ENCODE measurements around the gene RABIF.
A peak's percentile ranks its signal among the peaks of the same experiment; 100 is the strongest.

RABIF gene

DNA sequence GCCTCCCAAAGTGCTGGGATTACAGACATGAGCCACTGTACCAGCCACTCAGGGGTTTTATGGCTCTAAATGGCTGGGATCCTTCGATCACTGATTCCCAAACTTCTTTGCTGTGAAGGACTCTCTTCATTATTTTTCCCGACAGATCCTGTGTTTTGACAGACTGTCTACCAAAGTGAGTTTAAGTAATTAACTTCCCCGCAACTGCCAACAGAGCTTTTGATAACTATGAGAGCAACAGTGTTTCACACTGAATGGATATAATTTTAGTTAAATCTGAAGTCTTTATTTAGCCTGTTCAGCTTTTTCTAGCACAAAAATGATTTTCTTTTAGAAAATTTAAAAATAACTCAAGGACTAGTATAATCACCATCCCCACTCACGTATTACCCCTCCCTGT is 12.6 kb upstream of the RABIF start:
- H3K4me1 Mint-ChIP-seq (ENCODE audit: low read depth) = no peaks in the 10 kb centered on the region
- H3K36me3 Mint-ChIP-seq (ENCODE audit: low read depth) = peaks cover 46% of the 10 kb centered on the region
- no peak overlapping the region for H3K27ac Mint-ChIP-seq
- H3K9me3 Mint-ChIP-seq = no peaks in the 10 kb centered on the region
- no peaks in the 10 kb centered on the region for H3K27me3 Mint-ChIP-seq
- no peak overlapping the region for H3K4me3 Mint-ChIP-seq

DNA sequence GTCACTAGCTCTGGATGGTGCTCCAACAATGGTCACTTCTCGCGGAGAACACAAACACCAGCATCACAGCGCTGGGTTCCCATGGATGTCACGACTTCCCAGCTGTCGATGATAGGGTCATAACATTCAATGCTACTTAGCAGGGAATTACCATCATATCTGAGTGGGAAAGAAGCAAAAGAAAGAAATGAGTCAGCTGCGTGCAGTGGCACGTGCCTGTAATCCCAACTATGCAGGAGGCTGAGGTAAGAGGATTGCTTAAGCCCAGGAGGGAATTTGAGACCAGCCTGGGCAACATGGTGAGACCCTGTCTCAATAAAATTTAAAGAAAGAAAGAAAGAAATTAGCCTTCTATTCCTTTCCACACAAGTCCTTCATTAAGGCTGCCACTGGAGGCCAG is 3.6 kb upstream of the RABIF start:
- Mint-ChIP-seq H3K4me3 (no peak overlapping the region), H3K9me3 (no peaks in the 10 kb centered on the region), H3K27ac (no peak overlapping the region), H3K27me3 (no peaks in the 10 kb centered on the region), H3K4me1 (ENCODE audit: low read depth) (peaks cover 16% of the 10 kb centered on the region), H3K36me3 (ENCODE audit: low read depth) (peaks cover 49% of the 10 kb centered on the region)

- H3K4me1 Mint-ChIP-seq (ENCODE audit: low read depth) = peaks cover 22% of the 10 kb centered on the region
- H3K4me3 Mint-ChIP-seq = no peak overlapping the region
- no peaks in the 10 kb centered on the region for H3K9me3 Mint-ChIP-seq
- H3K36me3 Mint-ChIP-seq (ENCODE audit: low read depth) = peaks cover 35% of the 10 kb centered on the region
- no peaks in the 10 kb centered on the region for H3K27me3 Mint-ChIP-seq
- no peak overlapping the region for H3K27ac Mint-ChIP-seq
These were observed 1.4 kb upstream of the RABIF start for GRCh38 chr1:202890392-202890791.

- Mint-ChIP-seq H3K36me3 (ENCODE audit: low read depth) (peaks cover 24% of the 10 kb centered on the region), H3K27me3 (no peaks in the 10 kb centered on the region), H3K27ac (peak overlapping the region; percentile 88), H3K9me3 (no peaks in the 10 kb centered on the region), H3K4me3 (peak overlapping the region; percentile 89), H3K4me1 (ENCODE audit: low read depth) (peaks cover 22% of the 10 kb centered on the region)
These were observed 773 bp downstream of the RABIF start for GRCh38 chr1:202888221-202888530.

DNA sequence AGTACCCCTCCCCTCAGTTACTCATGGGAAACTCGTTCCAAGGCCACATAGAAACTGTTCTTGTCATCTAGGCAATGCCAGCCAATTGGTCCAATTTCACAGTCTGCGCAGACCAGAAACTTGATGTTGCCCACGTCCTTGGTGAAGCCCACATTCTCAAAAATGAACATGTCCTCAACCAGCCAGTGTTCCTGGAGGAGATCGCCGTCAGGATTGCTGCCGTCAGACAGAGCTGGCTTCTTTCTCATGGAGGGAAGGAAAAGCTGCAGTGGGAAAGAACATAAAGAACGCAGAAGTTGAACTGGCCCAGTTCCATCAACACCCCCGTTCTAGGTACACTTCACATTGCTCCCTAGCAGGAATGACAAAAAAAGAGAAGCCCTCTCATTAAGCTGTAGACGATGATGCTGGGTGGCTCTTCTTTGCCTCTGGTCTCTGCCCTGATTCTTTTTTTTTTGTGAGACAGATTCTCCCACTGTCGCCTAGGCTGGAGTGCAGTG is 7.9 kb downstream of the RABIF start:
- H3K4me1 Mint-ChIP-seq (ENCODE audit: low read depth) = no peaks in the 10 kb centered on the region
- H3K36me3 Mint-ChIP-seq (ENCODE audit: low read depth) = peaks cover 26% of the 10 kb centered on the region
- H3K27me3 Mint-ChIP-seq = no peaks in the 10 kb centered on the region
- H3K9me3 Mint-ChIP-seq = no peaks in the 10 kb centered on the region
- no peak overlapping the region for H3K4me3 Mint-ChIP-seq
- H3K27ac Mint-ChIP-seq = no peak overlapping the region

DNA sequence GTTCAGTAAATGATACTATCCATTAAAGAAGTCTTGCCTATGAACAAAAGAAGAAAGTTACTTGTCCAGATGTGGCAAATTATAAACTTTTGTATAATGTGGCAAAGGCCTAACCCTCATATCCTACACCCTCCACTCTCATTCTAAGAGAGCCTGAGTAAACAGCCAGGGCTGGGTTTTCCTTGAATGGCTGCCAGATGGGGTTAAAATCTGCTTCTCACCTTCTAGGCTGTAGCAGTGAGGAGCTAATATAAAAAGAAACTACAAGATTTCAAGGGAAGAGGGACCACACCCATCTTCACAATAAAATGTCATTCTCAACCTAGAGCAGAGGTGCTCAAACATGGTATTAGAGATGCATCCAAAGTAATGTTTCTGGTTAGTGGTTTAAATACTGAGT is 8.9 kb downstream of the RABIF start:
- H3K4me3 Mint-ChIP-seq = no peak overlapping the region
- H3K27ac Mint-ChIP-seq = no peak overlapping the region
- peaks cover 26% of the 10 kb centered on the region for H3K36me3 Mint-ChIP-seq (ENCODE audit: low read depth)
- no peaks in the 10 kb centered on the region for H3K27me3 Mint-ChIP-seq
- H3K9me3 Mint-ChIP-seq = no peaks in the 10 kb centered on the region
- H3K4me1 Mint-ChIP-seq (ENCODE audit: low read depth) = no peaks in the 10 kb centered on the region

- Mint-ChIP-seq H3K36me3 (ENCODE audit: low read depth) (peaks cover 26% of the 10 kb centered on the region), H3K27ac (no peak overlapping the region), H3K27me3 (no peaks in the 10 kb centered on the region), H3K9me3 (no peaks in the 10 kb centered on the region), H3K4me3 (no peak overlapping the region), H3K4me1 (ENCODE audit: low read depth) (no peaks in the 10 kb centered on the region)
These were observed 9.8 kb downstream of the RABIF start for GRCh38 chr1:202879128-202879527.

- Mint-ChIP-seq H3K27me3 (no peaks in the 10 kb centered on the region), H3K36me3 (ENCODE audit: low read depth) (no peaks in the 10 kb centered on the region), H3K4me1 (ENCODE audit: low read depth) (no peaks in the 10 kb centered on the region), H3K9me3 (no peaks in the 10 kb centered on the region), H3K4me3 (no peak overlapping the region), H3K27ac (no peak overlapping the region)
These were observed 15.9 kb downstream of the RABIF start for GRCh38 chr1:202873026-202873425.

DNA sequence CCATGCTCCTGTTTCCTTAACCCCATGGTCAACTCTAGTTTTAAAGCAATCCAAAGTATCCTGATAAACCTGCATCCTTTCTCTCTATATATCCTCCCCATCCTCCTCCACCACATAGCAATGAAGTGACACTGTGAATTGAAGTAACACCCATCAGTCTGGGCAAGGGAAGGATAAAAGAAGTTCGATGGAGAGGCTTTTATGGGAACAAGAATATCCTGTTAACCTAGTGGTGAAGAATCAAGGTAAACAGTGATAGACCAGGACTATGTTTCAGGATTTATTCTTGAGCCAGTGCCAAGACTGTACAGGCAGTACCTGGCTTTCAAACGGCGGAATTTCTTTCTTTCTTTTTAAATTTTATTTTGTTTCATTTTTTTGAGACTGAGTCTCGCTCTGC is 17.6 kb downstream of the RABIF start:
- Mint-ChIP-seq H3K9me3 (no peaks in the 10 kb centered on the region), H3K27me3 (no peaks in the 10 kb centered on the region), H3K4me1 (ENCODE audit: low read depth) (no peaks in the 10 kb centered on the region), H3K4me3 (no peak overlapping the region), H3K27ac (no peak overlapping the region), H3K36me3 (ENCODE audit: low read depth) (no peaks in the 10 kb centered on the region)

DNA sequence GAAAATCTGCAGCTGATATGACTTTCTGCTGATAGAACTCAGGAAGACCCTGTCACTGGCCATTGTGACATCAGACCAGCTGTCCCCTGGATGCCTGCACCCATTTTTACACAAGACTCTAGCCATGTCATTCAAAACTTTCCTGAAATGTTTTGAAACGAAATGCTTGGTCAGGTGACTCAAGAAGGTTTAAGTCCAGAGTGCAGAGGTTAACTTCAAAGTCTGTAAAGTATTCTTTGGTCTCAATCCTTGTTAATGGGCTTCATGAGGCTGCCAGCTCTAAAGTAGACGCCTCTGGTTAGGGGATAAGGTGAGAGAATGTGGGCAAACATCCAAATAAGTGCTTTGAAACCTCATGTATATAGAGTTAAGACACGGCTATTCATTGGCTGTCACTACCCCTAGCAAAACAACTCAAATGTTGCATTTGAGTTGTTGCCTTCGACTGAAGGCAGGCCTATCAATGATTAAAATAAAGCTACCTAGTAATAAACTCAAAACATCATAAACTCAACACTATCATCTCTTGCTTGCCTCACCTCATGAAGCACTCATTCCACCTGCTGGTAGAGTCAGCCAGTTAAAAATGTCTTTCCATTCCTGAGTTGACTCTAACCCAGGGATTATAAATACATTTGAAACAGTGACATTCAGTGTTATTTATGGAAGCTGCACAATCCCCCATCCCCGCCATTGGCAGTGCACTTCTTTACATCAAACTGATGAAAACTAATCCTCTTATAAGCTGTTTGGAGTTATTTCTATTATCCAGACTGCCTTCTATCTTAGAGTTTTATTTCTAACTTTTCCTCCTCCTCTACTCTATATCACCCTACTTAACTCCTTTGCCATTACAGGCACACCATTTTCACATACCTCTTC is 26.0 kb downstream of the RABIF start:
- H3K36me3 Mint-ChIP-seq (ENCODE audit: low read depth) = no peaks in the 10 kb centered on the region
- peaks cover 9% of the 10 kb centered on the region for H3K4me1 Mint-ChIP-seq (ENCODE audit: low read depth)
- peaks cover 46% of the 10 kb centered on the region for H3K27me3 Mint-ChIP-seq
- H3K27ac Mint-ChIP-seq = no peak overlapping the region
- no peaks in the 10 kb centered on the region for H3K9me3 Mint-ChIP-seq
- no peak overlapping the region for H3K4me3 Mint-ChIP-seq

- Mint-ChIP-seq H3K9me3 (no peaks in the 10 kb centered on the region), H3K27me3 (peaks cover 46% of the 10 kb centered on the region), H3K27ac (no peak overlapping the region), H3K4me3 (peak overlapping the region; percentile 69), H3K4me1 (ENCODE audit: low read depth) (peaks cover 9% of the 10 kb centered on the region), H3K36me3 (ENCODE audit: low read depth) (no peaks in the 10 kb centered on the region)
These were observed 27.4 kb downstream of the RABIF start for GRCh38 chr1:202861420-202862132.

GRCh38 chr1:202860744-202861419 is 28.1 kb downstream of the RABIF start:
- Mint-ChIP-seq H3K4me1 (ENCODE audit: low read depth) (peaks cover 9% of the 10 kb centered on the region), H3K4me3 (peak overlapping the region; percentile 69), H3K27me3 (peaks cover 45% of the 10 kb centered on the region), H3K9me3 (no peaks in the 10 kb centered on the region), H3K27ac (no peak overlapping the region), H3K36me3 (ENCODE audit: low read depth) (no peaks in the 10 kb centered on the region)

DNA sequence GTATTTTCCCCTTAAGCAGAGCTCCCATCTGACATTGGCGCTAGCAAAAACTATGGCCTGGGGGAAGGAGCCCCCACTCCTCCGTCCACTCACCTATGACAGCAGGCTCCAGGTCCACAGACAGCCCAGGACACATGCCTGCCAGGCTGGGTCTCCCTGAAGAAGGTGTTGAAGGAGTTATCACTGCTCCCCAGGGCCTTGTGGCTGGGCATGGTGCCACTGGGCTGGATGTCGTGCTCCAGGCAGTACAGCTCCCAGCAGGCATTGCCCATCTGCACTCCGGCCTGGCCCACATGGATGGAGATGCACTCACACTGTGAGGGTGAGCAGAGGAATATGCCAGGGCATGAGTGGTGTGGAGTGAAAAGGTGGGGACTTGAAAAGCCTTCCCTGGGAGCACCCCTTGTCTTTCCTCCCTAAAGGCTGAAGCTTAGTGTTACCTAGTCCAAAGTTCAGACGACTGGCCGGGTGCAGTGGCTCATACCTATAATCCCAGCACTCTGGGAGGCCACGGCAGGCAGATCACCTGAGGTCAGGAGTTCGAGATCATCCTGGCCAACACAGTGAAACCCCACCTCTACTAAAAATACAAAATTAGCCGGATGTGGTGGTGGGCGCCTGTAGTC is 30.0 kb downstream of the RABIF start:
- Mint-ChIP-seq H3K27ac (no peak overlapping the region), H3K4me3 (no peak overlapping the region), H3K4me1 (ENCODE audit: low read depth) (peaks cover 9% of the 10 kb centered on the region), H3K36me3 (ENCODE audit: low read depth) (no peaks in the 10 kb centered on the region), H3K9me3 (no peaks in the 10 kb centered on the region), H3K27me3 (peaks cover 30% of the 10 kb centered on the region)

GRCh38 chr1:202858331-202858730 is 30.6 kb downstream of the RABIF start:
- H3K4me1 Mint-ChIP-seq (ENCODE audit: low read depth) = peaks cover 9% of the 10 kb centered on the region
- H3K9me3 Mint-ChIP-seq = no peaks in the 10 kb centered on the region
- peaks cover 26% of the 10 kb centered on the region for H3K27me3 Mint-ChIP-seq
- H3K36me3 Mint-ChIP-seq (ENCODE audit: low read depth) = no peaks in the 10 kb centered on the region
- H3K4me3 Mint-ChIP-seq = no peak overlapping the region
- H3K27ac Mint-ChIP-seq = no peak overlapping the region

Data from stimulated activated naive CD8-positive, alpha-beta T cell treated with anti-CD3 and anti-CD28 coated beads, Interleukin-15, Interleukin-2, amounts not matched to agents 100 ng/mL and 50 ng/mL, for 24 hours (primary cell).